ENCODE data around the gene GTF2IRD1. TPM values are rescaled to one million over a fixed set of nuclear protein-coding genes. Genes with fewer than 3 reads are reported as not detected.

The GTF2IRD1 gene
- total and polyA plus RNA-seq, 2 experiments from 2014 or later, result 28.7 to 37.1 TPM

- no peak overlapping the region for H2AFZ ChIP-seq
- Mint-ChIP-seq H3K27ac (no peak overlapping the region), H3K4me1 (no peaks in the 10 kb centered on the region; the same call in 2 of the 3 replicates), H3K36me3 (ENCODE audit: low read depth) (peaks cover 62% of the 10 kb centered on the region), H3K4me3 (no peak overlapping the region), H3K27me3 (ENCODE audit: insufficient read depth, low read depth, poor library complexity) (peaks cover 11% of the 10 kb centered on the region), H3K9me3 (no peaks in the 10 kb centered on the region; the same call in 2 of the 3 replicates)
- ATAC-seq (no peak), DNase-seq (ENCODE audit: low spot score) (no peak)
- H3K4me2 ChIP-seq, result no peak overlapping the region
- TF ChIP-seq, protein P1, sequence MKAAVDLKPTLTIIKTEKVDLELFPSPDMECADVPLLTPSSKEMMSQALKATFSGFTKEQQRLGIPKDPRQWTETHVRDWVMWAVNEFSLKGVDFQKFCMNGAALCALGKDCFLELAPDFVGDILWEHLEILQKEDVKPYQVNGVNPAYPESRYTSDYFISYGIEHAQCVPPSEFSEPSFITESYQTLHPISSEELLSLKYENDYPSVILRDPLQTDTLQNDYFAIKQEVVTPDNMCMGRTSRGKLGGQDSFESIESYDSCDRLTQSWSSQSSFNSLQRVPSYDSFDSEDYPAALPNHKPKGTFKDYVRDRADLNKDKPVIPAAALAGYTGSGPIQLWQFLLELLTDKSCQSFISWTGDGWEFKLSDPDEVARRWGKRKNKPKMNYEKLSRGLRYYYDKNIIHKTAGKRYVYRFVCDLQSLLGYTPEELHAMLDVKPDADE (IDR thresholded peaks at IDR 0.05), result no peak
- no peak for TF ChIP-seq CTCF (conservative IDR thresholded peaks at IDR 0.05; ENCODE audit: low read depth in 2 of 2)
- no peaks in the 10 kb centered on the region for H3K79me2 ChIP-seq (replicated peaks; ENCODE audit: insufficient read depth)
- H3K36me3 ChIP-seq (ENCODE audit: insufficient read depth), result peaks cover 13% of the 10 kb centered on the region; the same call in 1 of the 2 replicates
- no peaks in the 10 kb centered on the region for H3K27me3 ChIP-seq (ENCODE audit: insufficient read depth)
- H3K9me2 ChIP-seq (ENCODE audit: insufficient read depth), result no peaks in the 10 kb centered on the region
- no peaks in the 10 kb centered on the region for H4K20me1 ChIP-seq (replicated peaks; ENCODE audit: insufficient read depth)
- H3F3A ChIP-seq (replicated peaks; ENCODE audit: low read depth), result no peaks in the 10 kb centered on the region
- no peak overlapping the region for H3K4me3 ChIP-seq
- no peak overlapping the region for H3K27ac ChIP-seq (ENCODE audit: low read depth)
- no peaks in the 10 kb centered on the region for H3K4me1 ChIP-seq (ENCODE audit: insufficient read depth)
These were observed 65.7 kb downstream of the GTF2IRD1 start for GRCh38 chr7:74519395-74519794.

DNA sequence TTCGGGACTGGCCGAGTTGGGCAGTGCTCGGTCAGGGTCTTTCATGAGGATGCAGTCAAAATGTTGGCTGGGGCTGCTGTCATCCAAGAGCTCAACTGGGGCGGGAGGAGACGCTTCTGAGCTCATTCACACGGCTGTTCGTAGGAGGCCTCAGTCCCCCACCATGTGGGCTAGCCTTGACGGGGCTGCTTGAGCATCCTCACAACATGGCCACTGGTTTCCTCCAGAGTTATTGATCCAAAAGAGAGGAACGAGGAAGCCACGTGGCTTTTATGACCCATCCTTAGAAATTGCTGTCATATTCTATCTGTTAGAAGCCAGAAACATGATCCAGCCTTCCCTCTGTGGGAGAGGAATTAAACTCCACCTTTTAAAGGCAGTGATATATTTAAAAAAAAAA lies 68.1 kb downstream of the GTF2IRD1 start:
- no peak for DNase-seq (ENCODE audit: low spot score)
- Histone ChIP-seq H3K27me3 (ENCODE audit: insufficient read depth) (no peaks in the 10 kb centered on the region), H3K9me2 (ENCODE audit: insufficient read depth) (no peaks in the 10 kb centered on the region), H3K27ac (ENCODE audit: low read depth) (no peak overlapping the region), H3K4me2 (no peak overlapping the region), H4K20me1 (replicated peaks; ENCODE audit: insufficient read depth) (no peaks in the 10 kb centered on the region), H3F3A (replicated peaks; ENCODE audit: low read depth) (no peaks in the 10 kb centered on the region), H3K79me2 (replicated peaks; ENCODE audit: insufficient read depth) (no peaks in the 10 kb centered on the region), H2AFZ (no peak overlapping the region), H3K4me3 (no peak overlapping the region), H3K36me3 (ENCODE audit: insufficient read depth) (peaks cover 13% of the 10 kb centered on the region; the same call in 1 of the 2 replicates), H3K4me1 (ENCODE audit: insufficient read depth) (peaks cover 11% of the 10 kb centered on the region; the same call in 1 of the 2 replicates)
- H3K36me3 Mint-ChIP-seq (ENCODE audit: low read depth), result peaks cover 58% of the 10 kb centered on the region
- peaks cover 18% of the 10 kb centered on the region for H3K4me1 Mint-ChIP-seq
- no peaks in the 10 kb centered on the region; the same call in 2 of the 3 replicates for H3K9me3 Mint-ChIP-seq
- H3K4me3 Mint-ChIP-seq, result no peak overlapping the region
- ATAC-seq, result no peak
- no peak overlapping the region for H3K27ac Mint-ChIP-seq
- H3K27me3 Mint-ChIP-seq (ENCODE audit: insufficient read depth, low read depth, poor library complexity), result peaks cover 8% of the 10 kb centered on the region
- TF ChIP-seq STAT1 (IDR thresholded peaks at IDR 0.05; ENCODE audit: unreplicated experiment), result no peak
- TF ChIP-seq CTCF (conservative IDR thresholded peaks at IDR 0.05; ENCODE audit: low read depth in 2 of 2), result no peak
- TF ChIP-seq REST (IDR thresholded peaks at IDR 0.05; ENCODE audit: unreplicated experiment), result no peak
- TF ChIP-seq ZNF462 (CRISPR knock-in tag; IDR thresholded peaks at IDR 0.05), result no peak
